Activated CD8-positive, alpha-beta memory T cell treated with anti-CD3 and anti-CD28 coated beads for 4 hours (primary cell): ENCODE data around the gene LIPA.
"Not testable (repeated sequence)": the region's sequence is repeated elsewhere in the genome, so short reads cannot be mapped to it uniquely, and the experiment has no call there.

ENCODE experiments used
- DNase-seq, 2 donors: peaks; one replicate each; pipeline ENCODE4 v3.0.0-alpha.2; 2020; ENCODE audit warnings: low read depth in 2 of 2

LIPA gene

GRCh38 chr10:89270153-89270483 is 18.5 kb upstream of the LIPA start:
- no peak for DNase-seq

- DNase-seq: no peak
Measured at GRCh38 chr10:89269433-89270152, 18.0 kb upstream of the LIPA start.

GRCh38 chr10:89266721-89267453 is 15.3 kb upstream of the LIPA start:
- no peak for DNase-seq

DNA sequence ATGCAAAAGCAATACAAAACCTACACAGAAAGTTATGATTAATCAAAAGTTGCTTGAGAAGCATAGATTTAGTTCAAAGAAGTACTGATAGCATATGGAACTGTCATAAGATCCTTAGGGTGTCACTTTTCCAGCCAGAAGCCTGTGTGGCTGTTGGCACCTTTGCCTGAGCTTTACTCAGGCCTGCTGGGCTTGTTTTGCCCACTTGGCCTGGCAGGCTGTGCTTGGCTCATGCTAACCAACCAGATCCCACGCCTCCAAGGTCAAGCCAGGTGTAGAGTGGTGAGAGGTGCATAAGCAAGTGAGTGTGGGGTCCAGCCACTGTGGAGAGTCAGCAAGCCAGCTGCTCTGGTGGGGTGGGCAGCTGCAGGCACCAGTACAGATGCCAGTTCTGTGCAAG is 12.0 kb upstream of the LIPA start:
- no peak for DNase-seq

GRCh38 chr10:89263091-89263490 is 11.5 kb upstream of the LIPA start:
- no peak for DNase-seq

DNA sequence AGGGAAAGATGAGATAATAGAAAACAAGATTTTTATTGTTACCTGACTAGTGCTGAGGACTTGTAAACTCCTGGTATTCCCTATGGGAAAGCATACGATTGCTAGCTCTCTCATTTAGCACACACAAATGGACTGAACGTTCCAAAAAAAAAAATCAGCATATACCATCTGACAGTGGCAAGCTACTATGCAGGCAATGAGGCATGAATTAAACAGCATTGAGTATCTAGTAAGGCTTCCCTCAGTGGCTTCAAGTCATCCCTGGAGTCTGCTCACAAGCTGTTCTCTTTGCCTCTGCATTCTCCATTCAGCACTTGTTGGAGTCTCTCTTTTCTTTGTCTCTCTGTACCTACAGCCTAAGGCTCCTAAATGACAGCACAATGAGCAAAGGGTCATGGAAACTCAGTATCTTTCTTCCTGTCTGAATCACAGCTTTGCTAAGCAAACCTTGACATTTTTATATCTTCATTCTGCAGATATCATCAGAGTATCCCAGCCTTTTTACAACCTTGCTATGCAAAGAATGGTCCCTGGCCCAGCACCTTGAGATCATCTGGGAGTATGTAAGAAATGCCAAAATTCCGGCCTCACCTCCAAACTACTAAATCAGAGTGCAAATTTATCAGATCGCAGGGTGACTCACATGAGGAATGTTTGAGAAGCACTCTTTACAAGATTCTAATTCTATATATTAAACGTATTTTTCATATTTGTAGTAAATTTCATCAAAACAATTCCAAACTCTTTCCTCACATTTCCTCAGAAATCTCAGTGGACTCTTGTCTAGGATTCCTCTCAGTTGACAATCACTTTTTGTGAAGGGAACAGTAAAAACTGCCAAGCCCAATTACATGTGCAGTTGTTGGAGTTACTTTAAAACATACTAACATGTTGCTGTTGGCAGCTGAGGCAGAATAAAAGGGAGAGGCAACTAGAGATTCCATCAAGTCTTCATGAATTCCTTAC is 10.8 kb upstream of the LIPA start:
- no peak for DNase-seq

DNA sequence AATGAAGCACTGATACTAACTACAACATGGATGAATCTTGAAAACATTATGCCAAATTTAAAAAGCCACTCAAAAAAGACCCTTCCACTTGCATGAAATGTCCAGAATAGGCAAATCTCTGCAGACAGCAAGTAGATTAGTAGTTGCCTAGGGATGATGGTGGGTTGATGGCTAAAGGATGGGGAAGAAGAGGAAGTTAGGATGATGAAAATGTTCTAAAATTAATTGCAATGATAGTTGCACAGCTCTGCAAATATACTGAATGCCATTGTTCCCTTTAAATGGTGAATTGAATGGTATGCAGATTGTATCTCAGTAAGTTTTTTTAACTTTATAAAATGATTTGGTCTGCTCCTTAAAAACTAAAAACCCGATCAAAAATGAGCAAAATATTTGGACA is 7.3 kb upstream of the LIPA start:
- no peak for DNase-seq

GRCh38 chr10:89257581-89257980 is 6.0 kb upstream of the LIPA start:
- DNase-seq: no peak

DNA sequence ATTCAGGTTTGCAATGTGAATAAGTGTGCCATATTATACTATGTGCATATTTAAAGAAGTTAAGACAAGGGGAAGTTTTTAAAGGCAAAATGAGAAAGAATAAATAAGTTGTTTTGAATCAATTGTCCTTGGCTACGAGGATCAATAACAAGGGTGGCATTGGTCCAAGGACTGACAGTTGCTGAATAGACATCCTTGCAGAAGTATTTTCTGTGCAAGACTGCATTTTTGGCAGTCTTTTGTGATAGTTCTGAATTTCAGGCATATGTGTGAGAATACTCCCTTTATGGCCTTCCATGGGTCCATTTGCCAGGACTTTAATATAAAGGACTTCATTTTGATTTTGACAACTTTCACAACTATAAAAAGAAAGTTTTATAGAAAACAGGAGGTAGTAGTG is 5.4 kb upstream of the LIPA start:
- no peak for DNase-seq

- no peak for DNase-seq
Measured at GRCh38 chr10:89256340-89256739, 4.8 kb upstream of the LIPA start.

DNA sequence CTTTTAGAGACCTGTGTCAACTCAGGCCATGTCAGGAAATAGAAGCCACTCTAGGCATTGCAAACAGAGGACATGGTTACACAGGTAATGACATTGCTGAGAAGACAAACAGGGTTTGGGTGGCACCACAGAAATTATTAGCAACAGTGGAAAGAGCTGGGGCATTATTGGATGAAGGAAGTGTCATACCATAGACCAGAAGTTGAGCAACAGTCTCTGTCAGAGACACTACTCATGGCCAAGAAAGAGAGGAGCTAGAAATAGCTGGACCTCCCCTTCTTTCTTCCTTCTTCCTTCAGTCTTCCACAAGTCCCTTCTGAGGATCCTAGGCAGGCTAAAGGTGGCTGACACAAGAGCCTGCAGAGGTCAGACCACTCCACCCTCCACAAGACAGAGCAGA is 4.2 kb upstream of the LIPA start:
- no peak for DNase-seq

- not testable (repeated sequence) for DNase-seq
Measured at GRCh38 chr10:89255091-89255579, 3.6 kb upstream of the LIPA start.

DNA sequence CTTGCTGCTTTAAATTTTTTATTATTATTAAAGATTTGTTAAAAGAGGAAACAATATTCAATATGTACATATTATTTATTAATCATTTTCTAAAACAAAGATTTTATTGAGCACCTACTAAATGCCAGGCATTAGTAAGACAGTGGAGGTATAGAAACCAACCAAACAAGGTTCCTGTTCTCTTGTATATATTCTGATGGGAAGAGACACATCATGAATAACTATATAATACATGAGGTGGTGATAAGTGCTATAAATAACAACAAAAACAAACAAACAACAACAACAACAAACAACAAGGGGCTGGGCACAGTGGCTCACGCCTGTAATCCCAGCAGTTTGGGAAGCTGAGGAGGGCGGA is 630 bp upstream of the LIPA start:
- no peak for DNase-seq

DNA sequence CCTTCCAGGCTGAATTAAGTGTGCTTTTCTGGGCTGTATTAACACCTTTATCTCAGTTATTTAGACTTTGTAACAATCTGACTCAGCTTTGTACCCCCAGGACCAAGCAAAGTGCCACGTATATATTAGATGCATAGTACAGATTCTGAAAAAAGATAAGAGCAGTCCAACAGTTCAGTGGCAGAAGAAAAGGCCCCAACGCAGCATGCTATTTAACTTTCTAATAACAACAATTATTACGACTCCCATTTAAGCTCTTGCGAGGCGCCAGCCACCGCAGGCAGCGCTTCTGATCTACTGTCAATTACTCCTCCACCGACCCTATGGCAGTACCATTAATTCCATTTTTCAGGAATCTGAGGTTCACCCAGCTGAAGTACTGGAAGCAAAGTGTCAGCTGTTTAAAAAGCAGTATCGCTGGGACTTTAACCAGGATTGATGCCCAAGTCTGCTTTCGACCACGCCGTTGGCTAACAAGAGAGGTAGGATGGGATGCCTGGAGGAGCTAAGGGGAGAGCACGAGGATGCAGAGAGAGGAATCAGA is 638 bp downstream of the LIPA start:
- DNase-seq: no peak

DNA sequence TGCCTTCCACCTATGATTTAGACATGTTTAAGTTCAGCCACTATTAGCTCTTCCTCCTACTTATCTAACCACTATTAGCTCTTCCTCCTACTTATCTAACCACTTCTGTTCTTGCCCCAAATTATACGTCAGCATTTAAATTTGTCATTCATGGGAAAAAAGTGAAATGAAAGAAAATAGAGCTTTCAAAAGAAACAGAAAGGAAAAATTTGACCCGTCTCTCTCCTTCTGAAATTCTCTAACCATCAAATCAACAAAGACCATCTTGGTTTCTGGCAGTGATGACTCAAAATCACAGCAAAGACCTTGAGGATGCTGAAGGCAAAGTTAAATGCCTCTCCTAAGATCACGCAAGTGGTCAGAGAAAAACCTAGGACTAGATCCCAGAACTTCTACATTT is 2.6 kb downstream of the LIPA start:
- DNase-seq: no peak

- not testable (repeated sequence) for DNase-seq
Measured at GRCh38 chr10:89247623-89248022, 4.0 kb downstream of the LIPA start.

GRCh38 chr10:89245802-89246201 is 5.8 kb downstream of the LIPA start:
- no peak for DNase-seq

GRCh38 chr10:89242840-89243568 is 8.6 kb downstream of the LIPA start:
- DNase-seq: no peak

- DNase-seq: no peak
Measured at GRCh38 chr10:89242345-89242684, 9.3 kb downstream of the LIPA start.

- DNase-seq: no peak
Measured at GRCh38 chr10:89241486-89242344, 9.9 kb downstream of the LIPA start.

GRCh38 chr10:89241026-89241425 is 10.5 kb downstream of the LIPA start:
- DNase-seq: no peak
